ENCODE data around the gene RARG. TPM values are rescaled to one million over a fixed set of nuclear protein-coding genes. Genes with fewer than 3 reads are reported as not detected.
A peak's percentile ranks its signal among the peaks of the same experiment; 100 is the strongest.
"Not testable (repeated sequence)": the region's sequence is repeated elsewhere in the genome, so short reads cannot be mapped to it uniquely, and the experiment has no call there.

RARG gene
- total RNA-seq, 1 donor from 2014 or later = 18.2 TPM

DNA sequence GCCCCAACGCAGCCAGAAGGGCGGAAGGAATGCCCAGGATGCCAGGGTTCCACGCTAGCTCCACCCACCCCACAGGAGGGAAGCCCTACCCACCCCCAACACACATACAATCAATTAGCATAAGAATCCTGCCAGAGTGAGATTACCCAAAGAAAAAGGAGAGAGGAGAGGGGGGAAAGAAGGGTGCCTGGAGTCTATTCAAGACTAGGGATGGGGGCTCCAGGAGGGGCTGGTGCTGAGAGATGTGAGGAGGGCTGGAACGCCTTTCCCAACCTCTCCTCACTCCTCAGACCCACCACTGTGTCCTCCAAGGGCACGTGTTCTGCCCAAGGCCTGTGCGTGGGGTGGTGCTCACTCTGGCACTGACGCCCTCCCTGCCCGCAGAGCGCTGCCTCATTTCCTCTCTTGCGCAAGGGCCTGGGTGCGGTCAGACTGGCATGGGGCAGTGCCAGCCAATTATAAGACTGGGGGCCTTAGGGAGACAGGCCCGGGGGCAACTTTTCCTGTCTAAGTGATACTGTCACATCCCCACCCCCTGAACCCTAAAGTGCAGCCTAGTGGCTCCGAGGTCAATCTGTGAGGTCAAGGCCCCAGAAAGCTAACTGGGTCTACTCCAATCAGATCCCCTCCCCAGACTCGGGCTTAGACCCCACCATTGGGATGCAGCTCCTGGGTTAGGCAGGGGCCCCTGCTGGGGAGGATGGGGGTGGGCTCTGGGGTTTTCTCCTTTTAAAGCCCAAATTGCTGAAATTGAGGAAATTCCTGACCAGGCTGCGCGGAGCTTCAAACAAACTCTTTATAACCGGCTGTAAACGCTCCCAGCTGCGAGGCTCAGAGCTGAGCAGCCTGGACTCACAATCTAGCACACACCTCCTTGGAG lies 14.7 kb downstream of the RARG start:
- peak; percentile 84 for DNase-seq (ENCODE audit: missing footprints)
- intact Hi-C loops (cut with DNase I) = loop anchor here (5.0 kb wide), 1 partner anchor 50 kb away; the partner anchor contains the start of gene ESPL1
- ATAC-seq = no peak

DNA sequence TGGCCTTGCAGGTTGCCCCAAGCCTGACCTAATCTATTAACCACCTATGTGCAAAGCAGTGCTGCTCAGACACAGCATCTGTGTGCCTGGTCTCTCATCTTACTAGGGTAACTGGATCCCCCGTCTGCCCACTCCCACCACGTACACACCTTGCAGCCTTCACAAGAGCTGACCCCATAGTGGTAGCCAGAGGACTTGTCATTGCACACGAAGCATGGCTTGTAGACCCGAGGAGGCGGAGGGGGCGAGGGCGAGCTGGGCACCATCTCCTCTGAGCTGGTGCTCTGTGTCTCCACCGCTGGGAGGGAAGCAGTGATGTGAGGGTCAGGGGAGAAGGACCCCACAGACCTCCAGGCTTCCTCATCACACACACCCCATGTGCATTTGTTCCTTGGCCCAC lies 16.5 kb downstream of the RARG start:
- DNase-seq (ENCODE audit: missing footprints) = no peak
- intact Hi-C loops (cut with DNase I) = loop anchor here (2.0 to 5.0 kb wide), 2 partner anchors 37 to 52 kb away; partner anchors contain the start of gene ESPL1
- ATAC-seq = no peak

DNA sequence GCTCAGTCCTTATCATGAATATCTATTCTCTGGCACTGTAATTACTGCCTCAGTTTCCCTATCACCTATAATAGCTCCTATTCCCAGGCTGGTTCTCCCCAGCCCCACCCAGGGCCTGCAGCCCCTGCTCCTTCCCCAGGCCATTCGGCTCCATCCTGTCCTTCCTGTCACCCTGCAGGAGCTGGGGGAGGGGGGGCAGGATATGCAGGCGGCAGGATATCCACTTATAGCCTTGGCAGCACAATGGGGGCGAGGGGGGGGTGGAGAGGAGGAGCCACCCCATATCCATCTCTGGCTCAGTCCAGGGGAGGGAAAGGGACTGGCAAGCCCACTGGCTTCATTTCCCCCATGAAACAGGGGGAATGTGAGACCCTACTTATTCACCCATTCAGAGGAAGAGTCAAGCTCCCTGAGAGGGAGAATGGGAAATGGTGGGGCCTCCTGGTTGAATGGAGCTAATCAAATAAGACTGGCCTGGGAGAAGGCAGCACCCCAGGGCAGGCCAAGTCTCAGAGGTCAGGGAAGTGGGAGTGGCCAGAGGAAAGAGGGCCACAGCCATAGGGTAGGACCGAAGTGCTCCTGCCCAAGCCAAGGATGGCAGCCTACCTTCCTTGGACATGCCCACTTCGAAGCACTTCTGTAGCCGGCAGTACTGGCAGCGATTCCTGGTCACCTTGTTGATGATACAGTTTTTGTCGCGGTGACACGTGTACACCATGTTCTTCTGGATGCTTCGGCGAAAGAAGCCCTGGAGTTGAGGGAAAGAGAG lies 17.1 kb downstream of the RARG start:
- ATAC-seq = peak; percentile 50
- peak; percentile 84 for DNase-seq (ENCODE audit: missing footprints)
- intact Hi-C loops (cut with DNase I) = loop anchor here (2.0 to 5.0 kb wide), 2 partner anchors 38 to 52 kb away; partner anchors contain the start of gene ESPL1

DNA sequence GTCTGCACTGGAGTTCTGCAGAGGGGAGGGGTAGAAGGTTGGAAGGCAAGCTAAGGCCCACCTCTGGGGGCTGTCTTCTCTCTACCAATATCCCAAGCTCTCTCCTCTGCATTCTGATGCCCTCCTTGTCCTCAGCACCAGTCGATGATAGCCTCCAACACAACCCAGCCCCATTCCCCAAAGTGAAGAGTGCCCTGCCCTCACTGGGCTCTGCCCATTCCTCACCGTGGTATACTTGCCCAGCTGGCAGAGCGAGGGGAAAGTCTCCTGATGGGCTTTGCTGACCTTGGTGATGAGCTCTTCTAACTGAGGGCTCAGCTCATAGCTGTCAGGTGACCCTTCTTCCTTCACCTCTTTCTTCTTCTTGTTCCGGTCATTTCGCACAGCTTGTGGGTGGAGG lies 17.8 kb downstream of the RARG start:
- DNase-seq (ENCODE audit: missing footprints) = no peak
- intact Hi-C loops (cut with DNase I) = loop anchor here (2.0 kb wide), 1 partner anchor 39 kb away; a partner anchor contains a TSS
- no peak for ATAC-seq

DNA sequence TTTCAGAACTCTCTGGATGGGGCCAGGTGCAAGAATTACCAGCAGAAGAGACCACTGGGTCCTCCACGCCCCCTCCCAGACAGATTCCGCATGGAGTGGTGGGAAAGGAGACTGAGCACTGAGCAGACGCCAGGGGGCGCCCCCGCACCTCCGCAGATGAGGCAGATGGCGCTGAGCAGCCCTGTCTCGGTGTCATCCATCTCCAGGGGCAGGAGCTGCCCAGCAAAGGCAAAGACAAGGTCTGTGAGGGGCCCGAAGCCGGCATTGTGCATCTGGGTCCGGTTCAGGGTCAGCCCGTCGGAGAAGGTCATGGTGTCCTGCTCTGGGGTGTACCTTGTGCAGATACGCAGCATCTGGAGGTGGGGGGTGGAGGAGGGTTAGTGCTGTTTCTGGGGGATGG lies 18.7 kb downstream of the RARG start:
- DNase-seq (ENCODE audit: missing footprints) (peak; percentile 93), ATAC-seq (peak; percentile 75)
- intact Hi-C loops (cut with DNase I) = loop anchor here (1.0 kb wide), 1 partner anchor 74 kb away; no protein-coding TSS in a partner anchor

DNA sequence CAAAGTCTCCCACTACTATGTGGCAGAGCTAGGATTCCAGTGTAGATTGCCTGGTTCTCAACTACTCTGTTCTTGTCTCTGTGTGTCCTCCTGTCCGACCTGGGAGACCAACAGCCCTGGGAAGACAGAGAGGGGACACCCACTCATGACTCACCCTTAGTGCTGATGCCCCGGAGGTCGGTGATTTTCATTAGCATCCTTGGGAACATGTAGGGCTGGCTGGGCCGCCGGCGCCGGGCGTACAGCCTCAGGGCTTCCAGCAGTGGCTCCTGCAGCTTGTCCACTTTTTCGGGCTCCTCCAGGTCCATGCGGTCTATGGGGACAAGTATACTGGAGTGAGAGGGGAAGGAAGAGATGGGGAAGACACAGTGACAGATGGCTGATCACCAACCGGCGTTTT lies 19.1 kb downstream of the RARG start:
- intact Hi-C loops (cut with DNase I) = loop anchor here (1.0 kb wide), 1 partner anchor 74 kb away; no protein-coding TSS in a partner anchor
- DNase-seq (ENCODE audit: missing footprints) (no peak), ATAC-seq (no peak)

DNA sequence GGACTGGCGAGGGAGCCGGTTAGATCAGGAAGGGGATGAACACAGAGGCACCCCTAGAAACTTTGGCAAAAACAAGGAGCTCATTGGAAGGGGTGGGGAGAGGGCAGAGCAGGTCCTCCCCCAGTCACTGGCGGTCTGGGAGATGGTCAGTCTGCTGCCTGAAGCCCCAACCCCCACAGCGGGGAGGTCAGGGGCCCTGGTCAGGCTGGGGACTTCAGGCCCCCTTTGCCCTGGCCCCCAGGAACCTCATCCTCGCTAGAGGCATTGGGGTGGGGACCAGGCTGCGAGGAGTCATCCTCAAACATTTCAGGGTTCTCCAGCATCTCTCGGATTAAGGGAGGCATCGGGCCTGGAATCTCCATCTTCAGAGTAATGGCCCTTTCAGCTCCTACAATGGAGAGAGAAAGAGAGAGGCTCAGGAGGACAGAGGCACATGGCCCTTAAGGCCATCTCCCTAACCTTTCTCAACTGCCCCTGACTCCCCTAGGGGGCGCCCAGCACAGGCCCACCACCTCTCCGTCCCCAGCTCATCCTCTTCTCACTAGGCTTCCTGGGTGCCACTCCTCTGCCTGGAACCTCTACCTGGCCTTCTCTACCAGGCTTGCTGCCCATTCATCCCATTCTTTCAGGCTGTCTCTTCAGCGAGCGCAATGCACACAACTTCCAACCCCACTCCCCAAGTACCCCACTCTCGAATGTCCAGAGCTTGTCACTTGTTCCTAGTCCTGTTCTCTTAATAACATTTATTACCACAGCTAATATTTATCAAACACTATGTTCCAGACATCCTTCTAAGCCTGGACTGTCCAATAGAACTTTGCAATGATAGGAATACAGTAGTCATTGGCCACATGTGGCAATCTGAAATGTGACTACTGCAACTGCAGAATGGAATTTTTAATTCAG lies 20.3 kb downstream of the RARG start:
- ATAC-seq (no peak), DNase-seq (ENCODE audit: missing footprints) (no peak)
- intact Hi-C loops (cut with DNase I) = no loop called here

DNA sequence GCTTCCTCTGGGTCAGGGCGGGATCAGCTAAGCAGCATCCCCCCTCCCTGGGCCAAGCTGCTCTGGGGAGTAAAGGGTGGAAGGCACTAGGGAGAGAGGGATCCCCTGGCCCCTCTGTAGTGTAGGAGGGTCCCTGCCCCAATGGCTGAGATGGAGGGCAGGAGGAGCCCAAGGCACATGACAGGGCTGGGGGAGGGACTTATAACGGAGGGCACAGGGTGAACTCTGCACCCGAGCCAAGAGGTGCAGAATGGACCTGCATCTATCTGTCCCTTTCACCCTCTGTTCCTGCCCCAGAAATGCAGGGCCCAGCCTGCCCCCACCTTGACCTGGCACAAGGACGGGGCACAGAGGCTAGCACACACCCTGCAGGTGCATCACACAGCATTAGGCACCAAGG lies 21.2 kb downstream of the RARG start:
- ATAC-seq (no peak), DNase-seq (ENCODE audit: missing footprints) (no peak)
- intact Hi-C loops (cut with DNase I) = no loop called here

DNA sequence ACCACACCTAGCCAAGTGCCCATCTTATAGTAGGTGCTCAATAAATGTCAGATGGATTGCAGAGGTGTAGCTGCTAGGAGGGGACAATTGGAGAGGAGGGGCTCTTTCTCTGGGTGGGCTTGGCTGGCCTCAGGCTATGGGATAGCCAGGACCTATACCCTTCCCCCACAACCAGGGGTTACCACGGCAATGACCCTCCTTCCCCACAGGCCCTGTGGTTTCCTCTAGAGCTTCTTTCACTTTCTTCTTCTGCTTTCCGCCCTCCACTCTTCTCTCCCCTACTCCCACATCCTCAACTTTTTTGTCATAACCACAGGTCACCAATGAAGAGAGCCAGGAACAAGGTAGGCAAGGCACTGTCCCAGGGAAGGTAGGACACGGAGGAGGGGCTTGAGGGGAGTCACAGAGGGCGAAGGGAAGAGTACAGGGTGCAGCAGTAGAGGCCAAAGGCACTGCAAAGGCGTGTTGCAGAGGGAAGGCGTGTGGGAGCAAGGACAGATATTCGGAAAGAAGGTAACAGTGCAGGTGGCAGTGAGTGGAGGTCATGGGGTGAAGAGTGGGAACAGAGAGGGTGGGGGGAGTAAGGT lies 23.0 kb downstream of the RARG start:
- DNase-seq (ENCODE audit: missing footprints) (no peak), ATAC-seq (peak; percentile 15)
- intact Hi-C loops (cut with DNase I) = no loop called here

DNA sequence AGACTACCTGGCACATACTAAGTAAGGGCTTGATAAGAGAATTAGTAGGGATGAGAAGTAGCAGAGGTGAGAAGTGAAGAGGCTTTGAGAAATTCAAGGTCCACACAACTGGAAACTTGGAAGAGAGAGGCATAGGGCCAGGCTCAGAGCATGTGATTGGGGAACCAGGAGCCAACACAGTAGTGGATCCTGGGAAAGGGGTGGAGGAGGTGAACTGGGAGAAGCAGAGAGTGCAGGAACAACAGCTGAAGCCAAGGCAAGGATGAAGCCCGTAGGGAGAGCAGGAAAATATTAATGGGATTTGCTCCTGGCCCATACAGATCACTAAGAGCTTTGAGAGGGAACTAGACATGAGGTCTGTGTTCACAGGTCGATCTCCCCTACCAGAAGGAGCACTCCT lies 23.6 kb downstream of the RARG start:
- no peak for DNase-seq (ENCODE audit: missing footprints)
- peak; percentile 59 for ATAC-seq
- intact Hi-C loops (cut with DNase I) = no loop called here

DNA sequence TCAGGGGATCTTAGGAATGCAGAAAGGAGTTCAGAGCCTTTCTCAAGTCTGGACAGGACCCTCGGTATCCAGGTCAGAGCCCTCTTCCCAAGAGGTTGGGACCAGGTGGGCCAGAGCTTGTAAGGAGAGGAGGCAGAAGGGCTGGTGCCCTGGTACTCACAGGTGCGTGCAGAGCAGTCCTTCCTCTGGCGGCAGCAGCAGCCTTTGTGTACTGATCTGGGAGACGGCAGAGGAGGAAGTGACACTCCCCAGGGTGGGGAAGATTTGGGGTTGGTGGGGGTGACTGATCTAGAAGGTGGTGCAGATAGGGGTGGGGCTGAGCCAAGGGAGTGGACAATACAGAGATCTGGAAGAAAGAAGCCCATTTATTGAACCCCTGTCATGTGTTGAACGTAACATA lies 25.0 kb downstream of the RARG start, which contains the start of gene ITGB7:
Gene ITGB7 (minus strand): TSS at position 210 of the 400 bp plus-strand sequence. CDS start 6,808 bp downstream, outside the sequence.
- no peak for DNase-seq (ENCODE audit: missing footprints)
- ATAC-seq = no peak
- intact Hi-C loops (cut with DNase I) = no loop called here

DNA sequence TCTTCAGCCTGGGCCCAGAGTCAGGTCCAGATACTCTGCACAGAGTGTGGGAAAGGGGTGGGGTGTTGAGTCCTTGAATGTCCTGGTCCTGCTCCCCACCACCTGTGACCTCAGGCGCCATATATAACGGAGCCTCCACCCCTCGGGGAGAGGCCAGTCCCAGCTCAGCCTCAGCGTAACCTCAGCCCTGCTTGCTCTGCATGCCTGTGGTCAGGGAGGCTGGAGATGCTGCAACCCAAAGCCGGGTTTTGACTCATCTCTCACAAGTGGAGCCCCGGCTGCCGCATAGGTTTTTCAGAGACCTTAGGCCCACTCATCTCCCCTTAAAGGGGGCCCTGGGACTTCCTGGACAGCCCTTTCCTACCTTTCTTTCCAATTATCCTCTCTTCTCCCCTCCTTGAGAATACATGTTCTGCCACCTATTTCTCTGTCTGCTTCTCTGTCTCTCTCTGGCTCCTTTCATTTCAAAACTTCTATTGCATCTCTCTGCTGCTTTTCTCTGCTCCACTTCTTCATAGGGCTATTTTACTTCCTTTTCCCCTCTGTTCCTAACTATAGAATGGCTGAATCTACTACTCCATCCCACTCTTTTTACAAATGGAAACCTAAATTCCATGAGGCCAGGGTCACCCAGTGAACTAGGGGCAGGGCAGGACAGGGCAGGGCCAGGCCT lies 26.1 kb downstream of the RARG start:
- intact Hi-C loops (cut with DNase I) = no loop called here
- DNase-seq (ENCODE audit: missing footprints) (no peak), ATAC-seq (no peak)

DNA sequence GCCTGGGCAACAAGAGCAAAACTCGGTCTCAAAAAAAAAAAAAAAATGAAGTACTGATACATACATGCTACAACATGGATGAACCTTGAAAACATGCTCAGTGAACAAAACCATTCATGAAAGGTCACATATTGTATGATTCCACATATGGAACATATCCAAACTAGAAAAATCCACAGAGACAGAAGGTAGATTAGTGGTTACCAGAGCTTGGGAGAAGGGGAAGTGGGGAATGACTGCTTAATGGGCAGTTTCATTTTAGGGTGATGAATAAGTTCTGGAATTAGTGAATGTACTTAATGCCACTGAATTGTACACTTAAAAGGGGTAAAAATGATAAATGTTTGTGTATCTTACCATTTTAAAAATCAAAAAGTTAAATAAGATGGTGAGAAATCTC lies 27.7 kb downstream of the RARG start:
- ATAC-seq = no peak
- intact Hi-C loops (cut with DNase I) = no loop called here

DNA sequence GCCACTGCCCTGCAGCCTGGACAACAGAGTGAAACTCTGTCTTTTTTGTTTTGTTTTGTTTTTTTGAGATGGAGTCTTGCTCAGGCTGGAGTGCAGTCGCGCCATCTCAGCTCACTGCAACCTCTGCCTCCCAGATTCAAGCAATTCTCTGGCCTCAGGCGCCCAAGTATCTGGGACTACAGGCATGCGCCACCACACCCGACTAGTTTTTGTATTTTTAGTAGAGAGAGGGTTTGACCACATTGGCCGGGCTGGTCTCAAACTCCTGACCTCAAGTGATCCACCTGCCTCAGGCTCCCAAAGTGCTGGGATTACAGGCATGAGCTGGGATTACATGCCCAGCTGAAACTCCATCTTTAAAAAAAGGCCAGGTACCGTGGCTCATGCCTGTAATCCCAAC lies 29.7 kb downstream of the RARG start:
- DNase-seq (ENCODE audit: missing footprints); ATAC-seq; intact Hi-C loops (cut with DNase I): not testable (repeated sequence)

More for the DNA sequence above, 27.7 kb downstream of the RARG start:
- DNase-seq (ENCODE audit: missing footprints) = no peak

DNA sequence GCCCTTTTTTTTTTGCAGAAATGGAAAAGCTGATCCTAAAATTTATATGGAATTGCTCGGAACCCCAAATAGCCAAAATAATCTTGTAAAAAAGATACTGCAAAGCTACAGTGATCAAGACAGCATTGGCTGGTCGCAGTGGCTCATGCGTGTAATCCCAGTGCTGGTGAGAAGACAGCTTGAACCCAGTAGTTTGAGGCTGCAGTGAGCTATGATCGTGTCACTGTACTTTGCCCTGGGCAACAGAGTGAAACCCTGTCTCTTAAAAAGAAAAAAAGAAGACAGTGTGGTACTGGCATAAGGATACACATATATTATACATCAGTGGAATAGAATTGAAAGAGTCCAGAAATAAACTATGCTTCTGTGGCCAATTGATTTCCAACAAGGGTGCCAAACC lies 30.4 kb downstream of the RARG start:
- intact Hi-C loops (cut with DNase I) = no loop called here
- ATAC-seq (no peak), DNase-seq (ENCODE audit: missing footprints) (no peak)

DNA sequence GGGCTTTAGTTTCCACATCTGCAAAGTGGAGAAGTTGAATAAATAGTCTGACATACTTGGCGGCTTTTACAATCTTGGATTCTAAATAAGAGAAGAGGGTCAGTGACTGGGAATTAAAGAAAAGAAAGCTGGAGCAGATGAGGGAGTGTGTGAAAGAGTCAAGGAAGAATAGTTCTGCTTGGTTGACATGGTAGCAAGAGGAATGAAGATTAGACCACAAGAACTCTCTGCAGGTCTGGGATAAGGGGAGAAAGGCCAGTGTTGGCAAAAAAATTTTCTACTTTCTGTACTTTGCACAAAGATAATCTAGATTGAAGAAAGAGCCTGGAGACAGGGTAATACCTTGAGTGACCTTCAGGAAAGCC lies 30.9 kb downstream of the RARG start:
- DNase-seq (ENCODE audit: missing footprints) (no peak), ATAC-seq (no peak)
- intact Hi-C loops (cut with DNase I) = no loop called here

DNA sequence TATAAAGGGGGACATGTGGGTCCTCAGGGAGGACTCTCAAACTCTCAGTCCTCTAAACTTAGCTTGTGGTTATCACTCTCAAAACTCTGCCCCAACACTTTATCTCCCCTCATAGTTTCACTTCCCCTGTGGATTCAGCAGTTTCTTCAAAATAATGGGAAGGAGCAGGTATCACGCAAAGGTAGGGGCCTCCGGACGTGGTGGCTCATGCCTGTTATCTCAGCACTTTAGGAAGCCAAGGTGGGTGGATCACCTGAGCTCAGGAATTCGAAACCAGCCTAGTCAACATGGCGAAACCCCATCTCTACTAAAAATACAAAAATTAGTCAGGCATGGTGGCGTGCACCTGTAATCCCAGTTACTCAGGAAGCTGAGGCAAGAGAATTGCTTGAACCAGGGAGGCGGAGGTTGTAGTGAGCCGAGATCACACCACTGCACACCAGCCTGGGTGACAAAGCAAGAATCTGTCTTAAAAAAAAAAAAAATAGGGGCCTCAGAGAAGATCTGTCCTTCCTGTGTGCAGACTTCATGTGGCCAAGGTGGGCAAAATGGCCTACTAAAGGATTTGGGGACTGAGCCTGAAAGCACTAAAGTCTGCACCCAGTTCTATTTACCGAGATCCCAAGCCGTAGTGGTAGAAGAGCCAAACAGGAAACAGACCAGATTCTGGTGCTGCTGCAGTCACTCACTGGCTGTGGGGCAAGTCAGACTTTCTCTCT lies 31.4 kb downstream of the RARG start:
- ATAC-seq = no peak
- intact Hi-C loops (cut with DNase I) = no loop called here
- DNase-seq (ENCODE audit: missing footprints) = no peak
